IPS-NIHi7 (cell line): ENCODE data around the gene TARBP2.

Source experiments
- DNase-seq: peaks from one replicate; pipeline ENCODE4 v3.0.0; 2012; ENCODE audit warnings: mixed read lengths; ENCODE audit errors: extremely low spot score

TARBP2 gene

GRCh38 chr12:53495903-53496751, 5.0 kb upstream of the TARBP2 start:
- peak; percentile 55 for DNase-seq

GRCh38 chr12:53496752-53497032, 4.4 kb upstream of the TARBP2 start:
- no peak for DNase-seq

GRCh38 chr12:53497461-53497860, 3.6 kb upstream of the TARBP2 start:
- no peak for DNase-seq

GRCh38 chr12:53498235-53498630, 2.9 kb upstream of the TARBP2 start:
- DNase-seq: no peak

GRCh38 chr12:53499266-53500141, 1.6 kb upstream of the TARBP2 start, which contains the start of gene MAP3K12:
Gene MAP3K12 (minus strand): TSS chr12:53499458. CDS start chr12:53487391, 12,067 bp downstream.
- DNase-seq: no peak

GRCh38 chr12:53500142-53500775, 824 bp upstream of the TARBP2 start:
- DNase-seq: peak; percentile 94

- no peak for DNase-seq
These were observed 615 bp downstream of the TARBP2 start for GRCh38 chr12:53501615-53502181.

- no peak for DNase-seq
These were observed 1.2 kb downstream of the TARBP2 start for GRCh38 chr12:53502331-53502730.

- no peak for DNase-seq
These were observed 2.1 kb downstream of the TARBP2 start for GRCh38 chr12:53502983-53503728.

- DNase-seq: no peak
These were observed 3.2 kb downstream of the TARBP2 start for GRCh38 chr12:53504004-53504920.

GRCh38 chr12:53505086-53505485, 4.0 kb downstream of the TARBP2 start:
- DNase-seq: no peak

GRCh38 chr12:53505555-53506449, 4.7 kb downstream of the TARBP2 start:
- no peak for DNase-seq

- DNase-seq: no peak
These were observed 5.3 kb downstream of the TARBP2 start for GRCh38 chr12:53506450-53506785.

- DNase-seq: no peak
These were observed 6.0 kb downstream of the TARBP2 start, which contains the start of gene NPFF for GRCh38 chr12:53506881-53507602. Gene NPFF (minus strand): TSS chr12:53507484. CDS start chr12:53507474, 10 bp downstream.

- no peak for DNase-seq
These were observed 6.5 kb downstream of the TARBP2 start for GRCh38 chr12:53507603-53507885.

GRCh38 chr12:53508534-53509170, 7.6 kb downstream of the TARBP2 start:
- peak; percentile 92 for DNase-seq

GRCh38 chr12:53510181-53510812, 9.2 kb downstream of the TARBP2 start:
- DNase-seq: no peak
